ENCODE data around the gene TSPAN15. TPM values are rescaled to one million over a fixed set of nuclear protein-coding genes. Genes with fewer than 3 reads are reported as not detected.

Gene TSPAN15
- total RNA-seq, 1 experiment from 2014 or later: 8.3 TPM

GRCh38 chr10:69495666-69496065, 44.4 kb downstream of the TSPAN15 start:
- TF ChIP-seq ATF6 (CRISPR knock-in tag; IDR thresholded peaks at IDR 0.05) (no peak), EMX1 (CRISPR knock-in tag; IDR thresholded peaks at IDR 0.05) (no peak), ETV6 (CRISPR knock-in tag; IDR thresholded peaks at IDR 0.05) (no peak), NR3C1 (CRISPR knock-in tag; conservative IDR thresholded peaks at IDR 0.05; ENCODE audit: low read depth) (no peak), NR1H2 (CRISPR knock-in tag; IDR thresholded peaks at IDR 0.05) (no peak), ERG (CRISPR knock-in tag; IDR thresholded peaks at IDR 0.05) (no peak), PRDM15 (CRISPR knock-in tag; IDR thresholded peaks at IDR 0.05) (no peak), ELF4 (CRISPR knock-in tag; IDR thresholded peaks at IDR 0.05; ENCODE audit: low read depth) (no peak), ZBTB21 (CRISPR knock-in tag; IDR thresholded peaks at IDR 0.05; ENCODE audit: borderline replicate concordance) (no peak), JAZF1 (CRISPR knock-in tag; IDR thresholded peaks at IDR 0.05) (no peak), TCF7 (CRISPR knock-in tag; IDR thresholded peaks at IDR 0.05; ENCODE audit: low read depth) (no peak), MAX (CRISPR knock-in tag; IDR thresholded peaks at IDR 0.05) (no peak), ZNF138 (CRISPR knock-in tag; conservative IDR thresholded peaks at IDR 0.05) (no peak), HMGA2 (CRISPR knock-in tag; IDR thresholded peaks at IDR 0.05) (no peak), FOXP1 (CRISPR knock-in tag; IDR thresholded peaks at IDR 0.05; ENCODE audit: borderline replicate concordance) (no peak), ZSCAN18 (CRISPR knock-in tag; IDR thresholded peaks at IDR 0.05) (no peak)
- CTCF ChIA-PET: interaction anchor here (1.3 kb wide), 1 partner anchor 11 kb away, joined by 4 read pairs; no protein-coding TSS in a partner anchor
- no peaks in the 10 kb centered on the region for H3K27me3 Mint-ChIP-seq (ENCODE audit: low read depth)
- no peak for DNase-seq (ENCODE audit: low spot score)
- H3K27ac Mint-ChIP-seq: no peak overlapping the region
- H3K9me3 Mint-ChIP-seq: no peaks in the 10 kb centered on the region
- H3K4me3 Mint-ChIP-seq: no peak overlapping the region
- H3K4me1 Mint-ChIP-seq: 0 out of 2 replicates have a peak, but pooled peaks cover 4% of the 10 kb centered on the region
- H3K36me3 Mint-ChIP-seq: peaks cover 3% of the 10 kb centered on the region; the same call in 1 of the 2 replicates
- POLR2A ChIA-PET: no interaction called here
- ATAC-seq: no peak

Data from WTC11 (cell line).